Loucy (cell line): ENCODE data around the gene TTBK2.

Experiments
- EZH2phosphoT487 ChIP-seq: fragments of 200-600 bp; IDR thresholded peaks from 2 replicates; pipeline ENCODE4 v1.6.1; 2018; ENCODE audit warnings: antibody characterized with exemption, mild to moderate bottlenecking, moderate library complexity, borderline replicate concordance
- TF ChIP-seq, protein P1 (sequence below): fragments of 200-600 bp; sonication (generic); conservative IDR thresholded peaks from 2 replicates; pipeline ENCODE4 v1.5.1; 2014; ENCODE audit warnings: mild to moderate bottlenecking, antibody characterized with exemption, low read length

- TF ChIP-seq, protein P1, sequence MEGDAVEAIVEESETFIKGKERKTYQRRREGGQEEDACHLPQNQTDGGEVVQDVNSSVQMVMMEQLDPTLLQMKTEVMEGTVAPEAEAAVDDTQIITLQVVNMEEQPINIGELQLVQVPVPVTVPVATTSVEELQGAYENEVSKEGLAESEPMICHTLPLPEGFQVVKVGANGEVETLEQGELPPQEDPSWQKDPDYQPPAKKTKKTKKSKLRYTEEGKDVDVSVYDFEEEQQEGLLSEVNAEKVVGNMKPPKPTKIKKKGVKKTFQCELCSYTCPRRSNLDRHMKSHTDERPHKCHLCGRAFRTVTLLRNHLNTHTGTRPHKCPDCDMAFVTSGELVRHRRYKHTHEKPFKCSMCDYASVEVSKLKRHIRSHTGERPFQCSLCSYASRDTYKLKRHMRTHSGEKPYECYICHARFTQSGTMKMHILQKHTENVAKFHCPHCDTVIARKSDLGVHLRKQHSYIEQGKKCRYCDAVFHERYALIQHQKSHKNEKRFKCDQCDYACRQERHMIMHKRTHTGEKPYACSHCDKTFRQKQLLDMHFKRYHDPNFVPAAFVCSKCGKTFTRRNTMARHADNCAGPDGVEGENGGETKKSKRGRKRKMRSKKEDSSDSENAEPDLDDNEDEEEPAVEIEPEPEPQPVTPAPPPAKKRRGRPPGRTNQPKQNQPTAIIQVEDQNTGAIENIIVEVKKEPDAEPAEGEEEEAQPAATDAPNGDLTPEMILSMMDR: no peak
- no peak for TF ChIP-seq EZH2phosphoT487
These were observed 115.3 kb downstream of the TTBK2 start for GRCh38 chr15:42805266-42805665.
